Activated CD8-positive, alpha-beta memory T cell treated with anti-CD3 and anti-CD28 coated beads, Interleukin-2, amount 10 ng/mL, durations not matched to agents 7 days and 5 days (primary cell): ENCODE results near the gene GORASP2. TPM values are rescaled to one million over a fixed set of nuclear protein-coding genes. Genes with fewer than 3 reads are reported as not detected.

ENCODE experiments used
- ATAC-seq: fragments of 150-1000 bp; cut with Tn5 transposase; one replicate; pipeline ENCODE4 v1.10.0; 2021; ENCODE audit warnings: moderate library complexity
- CTCF ChIA-PET: fragments of 350-600 bp; sonication (Branson Sonifier 250); formaldehyde crosslinking; loops from one replicate; lab custom pipeline; 2021; ENCODE audit warnings: antibody characterized with exemption; lab: Charles Lee
- DNase-seq: peaks from one replicate; pipeline ENCODE4 v3.0.0-alpha.2; 2020
- H3K27ac Mint-ChIP-seq: one replicate; pipeline ENCODE4 v1.8.0; 2021; ENCODE audit warnings: mild to moderate bottlenecking, mixed read lengths
- H3K27me3 Mint-ChIP-seq: one replicate; pipeline ENCODE4 v1.8.0; 2021; ENCODE audit warnings: mixed read lengths
- H3K36me3 Mint-ChIP-seq: one replicate; pipeline ENCODE4 v1.8.0; 2021; ENCODE audit warnings: mild to moderate bottlenecking, mixed read lengths
- H3K4me1 Mint-ChIP-seq: one replicate; pipeline ENCODE4 v1.8.0; 2021; ENCODE audit warnings: mixed read lengths
- H3K4me3 Mint-ChIP-seq: one replicate; pipeline ENCODE4 v1.8.0; 2021; ENCODE audit warnings: mild to moderate bottlenecking, moderate library complexity, mixed read lengths
- H3K9me3 Mint-ChIP-seq: one replicate; pipeline ENCODE4 v1.8.0; 2022; ENCODE audit warnings: low read depth, mixed read lengths
- total RNA-seq, 2 experiments: library from RNA; stranded (reverse); gene quantifications; one replicate each; pipeline ENCODE4 v1.2.3, GENCODE V29; 2021

GORASP2 gene
- total RNA-seq, 2 experiments from 2014 or later, result 45.3 to 64.4 TPM

- CTCF ChIA-PET, result interaction anchor here (1.2 kb wide), 1 partner anchor 21 kb away, joined by 7 read pairs; the partner anchor contains the start of gene GORASP2
- H3K27me3 Mint-ChIP-seq, result no peaks in the 10 kb centered on the region
- H3K36me3 Mint-ChIP-seq, result peaks cover 38% of the 10 kb centered on the region
These were observed 20.4 kb downstream of the GORASP2 start for GRCh38 chr2:170949415-170949814.

GRCh38 chr2:170950221-170950761, 21.2 kb downstream of the GORASP2 start:
- Mint-ChIP-seq H3K27ac (no peak overlapping the region), H3K36me3 (peaks cover 46% of the 10 kb centered on the region)

More at GRCh38 chr2:170949415-170949814, 20.4 kb downstream of the GORASP2 start:
- no peak overlapping the region for H3K4me3 Mint-ChIP-seq
- no peak for ATAC-seq
- DNase-seq, result no peak
- H3K27ac Mint-ChIP-seq, result no peak overlapping the region
- no peaks in the 10 kb centered on the region for H3K9me3 Mint-ChIP-seq
- peaks cover 5% of the 10 kb centered on the region for H3K4me1 Mint-ChIP-seq

GRCh38 chr2:170953941-170954340, 24.9 kb downstream of the GORASP2 start:
- Mint-ChIP-seq H3K9me3 (no peaks in the 10 kb centered on the region), H3K4me3 (no peak overlapping the region), H3K4me1 (no peaks in the 10 kb centered on the region), H3K27me3 (no peaks in the 10 kb centered on the region), H3K36me3 (peaks cover 54% of the 10 kb centered on the region), H3K27ac (no peak overlapping the region)
- ATAC-seq (no peak), DNase-seq (no peak)
- CTCF ChIA-PET, result interaction anchor here (1.5 kb wide), 1 partner anchor 23 kb away, joined by 4 read pairs; no protein-coding TSS in a partner anchor

More at GRCh38 chr2:170950221-170950761, 21.2 kb downstream of the GORASP2 start:
- Mint-ChIP-seq H3K9me3 (no peaks in the 10 kb centered on the region), H3K27me3 (no peaks in the 10 kb centered on the region), H3K4me3 (no peak overlapping the region), H3K4me1 (peaks cover 5% of the 10 kb centered on the region)
- no peak for ATAC-seq
- DNase-seq, result no peak
- CTCF ChIA-PET, result no interaction called here

GRCh38 chr2:170963386-170963785, 34.3 kb downstream of the GORASP2 start:
- Mint-ChIP-seq H3K36me3 (peaks cover 37% of the 10 kb centered on the region), H3K4me1 (no peaks in the 10 kb centered on the region), H3K9me3 (no peaks in the 10 kb centered on the region), H3K27me3 (no peaks in the 10 kb centered on the region), H3K27ac (no peak overlapping the region), H3K4me3 (no peak overlapping the region)
- CTCF ChIA-PET, result no interaction called here
- ATAC-seq (no peak), DNase-seq (no peak)

GRCh38 chr2:170965446-170966225, 36.6 kb downstream of the GORASP2 start:
- ATAC-seq (no peak), DNase-seq (no peak)
- no peaks in the 10 kb centered on the region for H3K9me3 Mint-ChIP-seq
- no peaks in the 10 kb centered on the region for H3K27me3 Mint-ChIP-seq
- peaks cover 31% of the 10 kb centered on the region for H3K36me3 Mint-ChIP-seq
- H3K4me1 Mint-ChIP-seq, result no peaks in the 10 kb centered on the region
- no peak overlapping the region for H3K4me3 Mint-ChIP-seq
- CTCF ChIA-PET, result interaction anchor here (0.7 kb wide), 1 partner anchor 1461 kb away, joined by 3 read pairs; no protein-coding TSS in a partner anchor
- no peak overlapping the region for H3K27ac Mint-ChIP-seq

GRCh38 chr2:170966648-170967396, 37.8 kb downstream of the GORASP2 start:
- Mint-ChIP-seq H3K4me3 (no peak overlapping the region), H3K27me3 (no peaks in the 10 kb centered on the region), H3K4me1 (no peaks in the 10 kb centered on the region), H3K27ac (no peak overlapping the region), H3K36me3 (peaks cover 28% of the 10 kb centered on the region), H3K9me3 (no peaks in the 10 kb centered on the region)
- no peak for DNase-seq
- CTCF ChIA-PET, result no interaction called here
- ATAC-seq, result no peak

GRCh38 chr2:170967553-170967952, 38.5 kb downstream of the GORASP2 start:
- no peak for ATAC-seq
- Mint-ChIP-seq H3K27me3 (no peaks in the 10 kb centered on the region), H3K9me3 (no peaks in the 10 kb centered on the region), H3K4me1 (no peaks in the 10 kb centered on the region), H3K36me3 (peaks cover 26% of the 10 kb centered on the region), H3K27ac (no peak overlapping the region), H3K4me3 (no peak overlapping the region)
- no peak for DNase-seq
- CTCF ChIA-PET, result no interaction called here

- H3K9me3 Mint-ChIP-seq, result no peaks in the 10 kb centered on the region
- CTCF ChIA-PET, result no interaction called here
These were observed 39.4 kb downstream of the GORASP2 start for GRCh38 chr2:170968205-170969003.

GRCh38 chr2:170969030-170969429, 40.0 kb downstream of the GORASP2 start:
- no peaks in the 10 kb centered on the region for H3K27me3 Mint-ChIP-seq
- no peak for DNase-seq
- no peaks in the 10 kb centered on the region for H3K9me3 Mint-ChIP-seq
- no peak for ATAC-seq
- H3K36me3 Mint-ChIP-seq, result peaks cover 19% of the 10 kb centered on the region
- CTCF ChIA-PET, result interaction anchor here (0.9 kb wide), 1 partner anchor 447 kb away, joined by 4 read pairs; no protein-coding TSS in a partner anchor
- no peak overlapping the region for H3K4me3 Mint-ChIP-seq
- peaks cover 2% of the 10 kb centered on the region for H3K4me1 Mint-ChIP-seq
- H3K27ac Mint-ChIP-seq, result no peak overlapping the region

More at GRCh38 chr2:170968205-170969003, 39.4 kb downstream of the GORASP2 start:
- no peak overlapping the region for H3K27ac Mint-ChIP-seq
- peaks cover 2% of the 10 kb centered on the region for H3K4me1 Mint-ChIP-seq
- H3K4me3 Mint-ChIP-seq, result no peak overlapping the region
- H3K27me3 Mint-ChIP-seq, result no peaks in the 10 kb centered on the region
- peaks cover 23% of the 10 kb centered on the region for H3K36me3 Mint-ChIP-seq
- no peak for ATAC-seq
- DNase-seq, result no peak

- Mint-ChIP-seq H3K27ac (no peak overlapping the region), H3K36me3 (peaks cover 15% of the 10 kb centered on the region), H3K9me3 (no peaks in the 10 kb centered on the region), H3K4me1 (peaks cover 6% of the 10 kb centered on the region), H3K4me3 (no peak overlapping the region), H3K27me3 (peaks cover 2% of the 10 kb centered on the region)
- ATAC-seq (no peak), DNase-seq (no peak)
- CTCF ChIA-PET, result interaction anchor here (0.9 kb wide), 1 partner anchor 446 kb away, joined by 4 read pairs; no protein-coding TSS in a partner anchor
These were observed 40.9 kb downstream of the GORASP2 start for GRCh38 chr2:170969872-170970496.

- H3K4me3 Mint-ChIP-seq, result no peak overlapping the region
- H3K9me3 Mint-ChIP-seq, result no peaks in the 10 kb centered on the region
- CTCF ChIA-PET, result interaction anchor here (3.2 kb wide), 1 partner anchor 446 kb away, joined by 40 read pairs; no protein-coding TSS in a partner anchor
- DNase-seq (no peak), ATAC-seq (no peak)
- peaks cover 2% of the 10 kb centered on the region for H3K27me3 Mint-ChIP-seq
- H3K4me1 Mint-ChIP-seq, result peaks cover 6% of the 10 kb centered on the region
- H3K36me3 Mint-ChIP-seq, result peaks cover 10% of the 10 kb centered on the region
- no peak overlapping the region for H3K27ac Mint-ChIP-seq
These were observed 42.0 kb downstream of the GORASP2 start for GRCh38 chr2:170971071-170971470.
